ENCODE results near the gene HMGCLL1.

- TF ChIP-seq POLR2AphosphoS5 (IDR thresholded peaks at IDR 0.05; ENCODE audit: borderline replicate concordance, low read depth, low read length): no peak
- TF ChIP-seq EZH2 (IDR thresholded peaks at IDR 0.05): no peak
Measured at GRCh38 chr6:55405474-55406235, 173.3 kb downstream of the HMGCLL1 start.

All from SK-N-MC (cell line).